GM12891 (cell line): ENCODE data around the gene SCN4A.

Experiments used
- DNase-seq: peaks from one replicate; pipeline ENCODE4 v3.0.0; 2011; ENCODE audit warnings: low spot score; ENCODE audit not compliant: insufficient read length
- FAIRE-seq: peaks from 2 replicates; lab custom pipeline; 2011; peaks lifted over from hg19 to GRCh38; lab: Jason Lieb, UNC
- PAX5 ChIP-seq: IDR thresholded peaks from 2 replicates; pipeline ENCODE4 v1.6.1; 2011; ENCODE audit warnings: low read length, moderate library complexity, mild to moderate bottlenecking; ENCODE audit not compliant: insufficient read depth, severe bottlenecking
- POLR2A ChIP-seq: IDR thresholded peaks from 2 replicates; pipeline ENCODE4 v1.6.1; 2011; ENCODE audit warnings: low read depth, low read length, control low read depth
- POLR2AphosphoS5 ChIP-seq: IDR thresholded peaks from 2 replicates; pipeline ENCODE4 v1.6.1; 2011; ENCODE audit warnings: low read depth, low read length, control low read depth
- POU2F2 ChIP-seq: IDR thresholded peaks from 2 replicates; pipeline ENCODE4 v1.6.1; 2011; ENCODE audit warnings: low read depth, mild to moderate bottlenecking, control low read depth, low read length, moderate library complexity
- SPI1 ChIP-seq: IDR thresholded peaks from 2 replicates; pipeline ENCODE4 v1.6.1; 2011; ENCODE audit warnings: low read depth, low read length, control low read depth
- TAF1 ChIP-seq: IDR thresholded peaks from 2 replicates; pipeline ENCODE4 v1.6.1; 2011; ENCODE audit warnings: low read depth, low read length, control low read depth

SCN4A gene

DNA sequence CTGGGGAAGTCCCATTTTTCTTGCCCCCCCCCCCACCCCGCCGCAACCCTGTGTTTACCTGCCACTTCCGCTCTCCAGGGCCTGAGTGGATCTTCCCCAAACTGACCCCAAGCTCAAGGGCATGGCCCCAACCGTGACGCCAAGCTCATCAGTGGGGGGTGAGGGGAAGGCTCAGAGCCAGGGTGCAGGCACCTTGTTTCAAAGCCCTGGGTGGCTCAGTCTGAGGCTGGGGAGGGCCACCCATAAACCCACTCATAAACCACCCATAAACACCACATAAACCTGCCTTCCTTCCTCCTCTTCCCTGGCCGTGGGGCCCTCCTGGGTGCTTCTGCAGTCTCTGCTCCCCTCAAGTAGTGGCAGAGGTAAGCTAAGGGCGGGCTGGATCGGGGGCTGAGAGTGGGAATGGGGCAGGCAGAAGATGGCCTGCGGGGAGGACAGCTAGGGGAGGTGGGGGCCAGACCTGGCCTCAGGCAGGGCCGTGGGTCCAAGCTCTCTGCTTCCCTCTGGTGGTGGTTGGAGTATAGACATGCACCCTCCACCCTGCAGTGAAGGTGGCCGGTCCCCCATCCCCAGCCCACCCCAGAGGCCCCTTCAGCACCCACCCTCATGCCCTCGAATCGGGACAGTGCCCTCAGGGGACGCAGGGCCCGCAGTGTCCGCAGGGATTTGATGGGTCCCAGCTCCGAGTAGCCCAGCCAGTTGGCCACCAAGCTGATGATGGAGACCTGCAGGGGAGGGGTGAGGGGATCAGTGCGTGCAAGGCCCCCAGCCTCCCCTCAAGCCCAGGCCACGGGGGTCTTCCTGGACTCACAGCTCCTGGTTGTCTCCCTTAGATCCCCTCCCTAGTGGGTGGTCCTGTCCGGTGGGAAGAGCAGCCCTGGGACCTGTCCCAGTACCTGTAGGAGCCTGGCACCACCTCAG, 26.0 kb downstream of the SCN4A start:
- TF ChIP-seq POLR2A (no peak), POLR2AphosphoS5 (no peak), POU2F2 (no peak), PAX5 (no peak), SPI1 (peak; percentile 59), TAF1 (no peak)
- peak; percentile 96 for FAIRE-seq
- DNase-seq, result peak; percentile 95

DNA sequence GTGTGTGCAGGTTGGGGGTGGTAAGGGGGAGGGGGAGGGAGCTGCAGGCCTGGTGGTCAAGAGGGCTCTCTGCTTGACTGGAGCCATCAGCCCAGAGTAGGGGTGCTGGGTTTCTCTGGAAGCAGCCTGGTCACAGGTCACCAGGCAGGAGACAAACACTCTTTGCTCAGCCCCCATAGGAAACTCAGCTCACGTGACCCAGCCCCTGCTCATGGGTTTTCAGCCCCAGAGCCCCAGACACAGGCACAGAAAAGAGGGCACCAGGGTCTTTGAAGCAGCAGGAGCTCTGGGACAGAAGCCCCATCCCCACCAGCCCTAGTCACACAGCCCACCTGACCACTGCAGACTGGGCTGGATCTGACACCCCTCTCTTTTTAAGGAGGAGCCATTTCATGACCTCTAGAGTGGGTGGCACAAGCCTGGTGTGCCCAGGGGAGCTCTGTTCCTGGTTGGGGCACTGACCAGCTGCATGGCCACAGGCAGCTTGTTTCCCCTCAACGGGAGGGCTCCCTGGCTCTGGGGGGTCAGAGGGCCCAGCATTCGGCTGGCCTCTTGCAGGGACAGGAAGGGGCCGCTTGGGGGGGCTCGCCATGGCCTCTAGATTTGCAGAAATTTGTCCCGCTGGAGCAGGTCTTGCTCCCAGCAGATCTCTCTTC, 26.8 kb downstream of the SCN4A start:
- DNase-seq, result peak; percentile 70
- peak; percentile 95 for FAIRE-seq
- TF ChIP-seq POLR2A (no peak), PAX5 (no peak), TAF1 (no peak), POU2F2 (no peak), SPI1 (no peak), POLR2AphosphoS5 (no peak)

DNA sequence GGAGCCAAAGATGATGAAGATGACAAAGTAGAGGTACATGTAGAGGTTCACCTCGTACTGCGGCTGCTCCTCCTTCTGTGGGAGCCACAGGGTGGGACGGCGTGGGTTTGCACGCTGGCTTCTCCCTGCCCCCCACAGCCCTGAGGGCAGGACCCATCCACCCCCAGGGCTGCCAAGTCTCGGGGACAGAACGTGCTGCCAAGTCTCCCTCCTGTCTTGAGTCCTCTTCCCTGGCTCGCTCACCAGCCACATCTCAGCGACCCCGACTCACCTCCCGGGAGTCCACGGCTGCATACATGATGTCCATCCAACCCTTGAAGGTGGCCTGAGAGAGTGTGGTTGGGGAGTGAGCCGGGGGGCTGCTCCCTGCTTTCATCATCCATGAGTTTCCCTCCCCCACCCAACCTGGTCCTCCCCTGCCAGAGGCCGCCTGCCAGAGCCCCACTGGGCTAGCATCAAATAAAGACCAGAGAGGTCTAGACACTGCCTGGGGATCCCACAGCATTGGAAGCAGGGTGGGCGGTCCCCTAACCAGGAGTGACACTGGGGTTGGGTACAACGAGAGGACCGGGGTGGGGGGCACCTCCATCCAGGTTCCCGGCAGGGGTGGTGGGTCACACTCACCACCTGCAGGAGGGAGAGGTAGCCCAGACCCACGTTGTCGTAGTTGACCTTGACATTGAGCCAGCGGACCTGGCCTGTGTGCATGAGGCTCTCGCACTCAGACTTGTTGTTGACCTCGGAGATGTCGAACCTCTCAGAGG, 27.8 kb downstream of the SCN4A start:
- TF ChIP-seq POLR2AphosphoS5 (no peak), TAF1 (no peak), SPI1 (no peak), POLR2A (no peak), PAX5 (no peak), POU2F2 (no peak)
- DNase-seq (no peak), FAIRE-seq (no peak)

DNA sequence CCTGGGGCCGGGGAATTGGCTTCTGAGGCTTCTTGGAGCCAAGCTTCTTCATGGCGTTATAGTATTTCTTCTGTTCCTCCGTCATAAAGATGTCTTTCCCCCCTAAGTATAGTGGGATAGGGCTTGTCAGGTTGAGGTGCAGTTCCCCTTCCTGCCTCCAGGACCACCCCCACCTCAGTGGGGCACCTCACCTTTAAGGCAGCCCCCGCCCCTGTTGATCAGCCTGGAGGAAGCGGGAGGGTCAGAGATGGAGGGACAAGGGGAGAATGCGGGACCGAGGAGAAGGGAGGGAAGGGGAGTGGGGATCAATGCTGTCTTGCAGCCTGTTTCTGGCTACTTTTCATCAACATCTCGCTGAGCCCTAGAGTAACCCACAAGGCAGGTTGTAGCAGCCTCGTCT, 29.0 kb downstream of the SCN4A start:
- TF ChIP-seq TAF1 (no peak), POU2F2 (no peak), POLR2A (no peak), PAX5 (no peak)
- DNase-seq (no peak), FAIRE-seq (no peak)

DNA sequence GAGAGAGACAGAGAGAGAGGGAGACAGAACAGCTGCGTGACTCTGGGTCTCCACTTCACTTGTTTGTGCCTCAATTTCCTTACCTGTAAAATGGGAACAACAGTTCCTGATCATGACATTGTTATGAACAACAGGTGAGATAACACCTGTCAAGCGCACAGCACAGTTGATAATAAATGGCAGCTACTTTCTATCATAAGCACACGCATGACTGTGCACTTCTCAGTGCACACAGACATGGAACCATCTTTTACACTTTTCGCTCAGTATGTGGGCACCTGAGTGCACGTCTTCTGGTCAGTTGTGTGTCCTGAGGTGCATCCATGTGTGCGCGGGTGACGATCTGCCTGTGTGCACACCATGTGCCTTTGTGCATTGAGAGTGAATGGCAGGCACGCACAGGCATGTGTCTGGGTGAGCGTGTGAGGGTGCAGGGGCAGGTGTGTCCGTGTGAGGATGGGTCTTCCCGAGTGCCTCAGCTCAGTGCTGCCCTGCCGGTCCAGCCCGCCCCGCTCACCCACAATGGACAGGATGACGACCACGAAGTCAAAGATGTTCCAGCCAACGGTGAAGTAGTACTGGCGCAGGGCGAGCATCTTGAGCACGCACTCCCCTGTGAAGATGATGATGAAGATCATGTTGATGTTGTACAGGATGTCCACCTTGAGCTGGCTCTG, 30.3 kb downstream of the SCN4A start:
- no peak for TF ChIP-seq TAF1
- no peak for TF ChIP-seq POLR2AphosphoS5
- FAIRE-seq (no peak), DNase-seq (no peak)

DNA sequence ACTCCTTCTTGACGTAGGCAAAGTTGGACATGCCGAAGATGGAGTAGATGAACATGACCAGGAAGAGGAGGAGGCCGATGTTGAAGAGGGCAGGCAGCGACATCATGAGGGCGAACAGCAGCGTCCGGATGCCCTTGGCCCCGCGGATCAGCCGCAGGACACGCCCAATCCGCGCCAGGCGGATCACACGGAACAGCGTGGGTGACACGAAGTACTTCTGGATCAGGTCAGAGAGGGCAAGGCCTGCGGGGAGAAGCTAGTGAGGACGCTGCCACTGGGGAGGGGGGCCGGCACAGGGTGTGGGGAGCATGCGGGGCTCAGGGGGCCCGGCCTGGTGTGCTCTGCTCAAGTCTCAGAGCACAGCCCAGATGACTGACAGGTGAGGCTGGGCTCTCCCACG, 31.0 kb downstream of the SCN4A start:
- FAIRE-seq, result no peak
- TF ChIP-seq POLR2AphosphoS5, result no peak
- no peak for TF ChIP-seq PAX5
- TF ChIP-seq TAF1, result no peak
- no peak for TF ChIP-seq POU2F2
- TF ChIP-seq POLR2A, result no peak
- no peak for TF ChIP-seq SPI1
- no peak for DNase-seq

DNA sequence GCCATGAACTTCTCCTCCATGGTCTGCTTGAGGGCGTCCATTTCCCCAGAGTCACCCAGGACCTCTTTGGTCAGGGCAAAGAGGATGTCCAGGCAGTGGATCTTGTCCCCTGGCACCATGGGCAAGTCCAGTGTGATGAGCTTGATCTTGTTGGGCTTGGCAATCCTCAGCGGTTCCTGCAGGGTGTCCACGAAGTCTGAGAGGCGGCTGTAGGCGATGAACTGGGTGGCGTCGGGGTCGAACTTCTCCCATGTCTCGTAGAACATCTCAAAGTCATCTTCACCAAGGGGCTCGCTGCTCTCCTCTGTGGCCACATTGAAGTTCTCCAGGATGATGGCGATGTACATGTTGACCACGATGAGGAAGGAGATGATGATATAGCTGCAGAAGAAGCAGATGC, 31.6 kb downstream of the SCN4A start:
- no peak for DNase-seq
- no peak for FAIRE-seq
- TF ChIP-seq PAX5, result no peak
- TF ChIP-seq POLR2AphosphoS5, result no peak
- TF ChIP-seq TAF1, result no peak
- TF ChIP-seq POU2F2, result no peak
- no peak for TF ChIP-seq POLR2A
- TF ChIP-seq SPI1, result no peak

DNA sequence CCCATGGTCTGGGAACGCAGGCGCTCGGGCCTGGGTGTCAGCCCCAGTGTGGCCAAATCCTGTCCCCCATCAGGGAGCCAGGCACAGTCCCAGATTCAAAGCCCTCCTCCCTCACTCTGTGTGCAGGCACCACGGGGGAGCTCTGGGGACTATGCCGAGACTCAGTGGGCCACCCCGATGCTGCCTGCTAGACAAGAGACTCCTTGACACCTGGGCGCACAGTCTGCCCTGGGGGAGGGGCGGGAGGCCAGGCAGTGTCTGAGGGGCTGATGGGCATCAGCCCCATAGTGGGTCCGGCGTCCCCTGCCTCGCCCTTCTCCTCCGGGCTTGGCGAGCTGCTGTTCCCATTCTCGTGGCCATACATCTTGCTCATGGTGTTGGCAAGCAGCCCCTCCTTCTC, 32.1 kb downstream of the SCN4A start:
- TF ChIP-seq SPI1 (no peak), TAF1 (no peak), POU2F2 (no peak), POLR2A (no peak), POLR2AphosphoS5 (no peak), PAX5 (no peak)
- FAIRE-seq (no peak), DNase-seq (no peak)

DNA sequence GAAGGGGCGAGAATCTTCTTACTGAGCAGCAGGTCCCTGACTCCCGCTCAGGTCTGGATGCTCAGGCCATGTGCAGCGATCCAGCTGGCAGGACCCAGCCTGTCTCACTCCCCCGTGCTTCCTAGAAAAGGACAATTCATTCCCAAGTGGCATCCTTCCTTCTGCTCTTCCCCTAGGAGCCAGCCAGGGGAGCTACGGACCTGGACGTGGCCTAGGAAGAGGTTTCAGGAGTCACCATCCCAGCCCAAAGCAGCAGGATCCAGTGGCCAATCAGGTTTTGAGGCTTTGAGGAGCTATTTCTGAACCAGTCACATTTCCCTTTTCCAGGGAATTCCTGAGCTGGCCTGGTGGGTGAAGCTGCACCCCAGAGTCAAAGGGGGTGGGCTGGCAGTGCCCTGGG, 32.8 kb downstream of the SCN4A start:
- DNase-seq, result no peak
- TF ChIP-seq TAF1 (no peak), POLR2AphosphoS5 (no peak), PAX5 (no peak)
- FAIRE-seq, result no peak
